Natural killer cell treated with Interleukin-12 subunit alpha and Interleukin-12 subunit beta and Interleukin-15 and Interleukin-18, amount 100 ng/mL, for 72 hours (primary cell): ENCODE data around the gene C18orf54. TPM values are rescaled to one million over a fixed set of nuclear protein-coding genes. Genes with fewer than 3 reads are reported as not detected.
"Not testable (repeated sequence)": the region's sequence is repeated elsewhere in the genome, so short reads cannot be mapped to it uniquely, and the experiment has no call there.

Experiments
- ATAC-seq, 2 donors: fragments of 150-1000 bp; cut with Tn5 transposase in 1 of 2; sonication (Bioruptor Pico), chemical (Tn5 transposase) in 1 of 2; 2 replicates each; pipeline ENCODE4 v1.10.0; 2021
- DNase-seq: peaks from one replicate; pipeline ENCODE4 v3.0.0; 2022; ENCODE audit warnings: low spot score
- H3K27ac Mint-ChIP-seq, 2 donors: 1 replicate in 1 of 2; 2 replicates in 1 of 2; pipeline ENCODE4 v1.8.0; 2022; ENCODE audit warnings: mixed read lengths in 2 of 2, mild to moderate bottlenecking in 1 of 2, moderate library complexity in 1 of 2
- H3K27me3 Mint-ChIP-seq, 2 donors: 1 replicate in 1 of 2; 2 replicates in 1 of 2; pipeline ENCODE4 v1.8.0; 2022; ENCODE audit warnings: mixed read lengths in 2 of 2
- H3K36me3 Mint-ChIP-seq: one replicate; pipeline ENCODE4 v1.8.0; 2022; ENCODE audit warnings: mixed read lengths
- H3K4me1 Mint-ChIP-seq, 2 donors: 1 replicate in 1 of 2; 2 replicates in 1 of 2; pipeline ENCODE4 v1.8.0; 2022; ENCODE audit warnings: low read depth in 2 of 2, mixed read lengths in 2 of 2, mild to moderate bottlenecking in 1 of 2
- H3K4me3 Mint-ChIP-seq: one replicate; pipeline ENCODE4 v1.8.0; 2022; ENCODE audit warnings: mixed read lengths
- H3K9me3 Mint-ChIP-seq: 2 replicates; pipeline ENCODE4 v1.8.0; 2022; ENCODE audit warnings: mixed read lengths
- total RNA-seq, 2 donors: library from RNA; stranded (reverse); gene quantifications; one replicate each; pipeline ENCODE4 v1.2.3, GENCODE V29; 2022

The C18orf54 gene
- 10 to 100 TPM in 1 of 2 donors, 1 to 10 TPM in 1; 5.9 to 12.4 TPM for total RNA-seq

DNA sequence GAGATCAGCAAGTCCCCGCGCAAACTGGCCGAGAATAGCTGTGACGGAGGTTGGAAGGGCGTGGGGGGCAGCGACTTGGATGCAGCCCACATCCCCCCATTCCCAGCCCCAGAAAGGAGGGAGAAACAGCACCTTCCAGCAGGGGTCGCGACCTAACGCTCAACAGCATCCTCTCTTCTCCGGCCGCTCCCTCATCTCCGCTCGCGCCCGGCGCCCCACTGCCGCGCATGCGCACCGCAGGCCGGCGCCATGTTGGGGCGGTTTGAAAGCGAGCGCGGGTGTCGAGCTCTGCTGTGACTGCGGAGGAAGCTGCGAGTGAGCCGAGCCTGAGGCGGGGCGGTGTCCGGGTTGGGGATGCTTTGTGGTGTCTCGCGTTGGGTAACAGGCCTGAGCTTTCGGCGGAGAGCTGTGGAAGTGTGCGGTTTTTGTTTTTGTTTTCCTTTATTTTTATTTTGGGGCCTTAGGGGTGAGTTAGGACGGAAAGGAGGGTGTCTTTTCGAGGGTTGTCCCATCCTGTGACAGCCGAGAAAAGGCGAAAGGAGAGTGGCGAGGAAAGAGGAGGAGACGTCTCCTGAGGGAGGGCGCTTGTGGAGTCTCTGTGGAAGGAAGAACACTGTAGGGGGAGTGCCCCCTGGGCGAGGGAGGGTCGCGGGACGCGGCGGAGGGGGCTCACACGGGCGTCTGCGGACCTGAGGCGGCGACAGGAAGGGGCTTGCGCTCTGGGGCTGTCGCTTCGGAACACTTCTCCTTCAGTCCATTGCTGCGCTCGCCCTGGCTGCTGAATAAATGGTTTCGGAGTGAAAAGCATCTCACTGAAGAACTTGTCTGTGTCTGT, at the start of gene C18orf54, which contains the start of gene STARD6:
TSS of gene C18orf54 (plus strand) at position 247 of the 835 bp plus-strand sequence. CDS start 2,667 bp downstream, outside the sequence.
TSS of gene STARD6 (minus strand) at position 199 of the 835 bp plus-strand sequence. CDS start 3,285 bp downstream, outside the sequence.
- H3K9me3 Mint-ChIP-seq, result no peaks in the 10 kb centered on the region

DNA sequence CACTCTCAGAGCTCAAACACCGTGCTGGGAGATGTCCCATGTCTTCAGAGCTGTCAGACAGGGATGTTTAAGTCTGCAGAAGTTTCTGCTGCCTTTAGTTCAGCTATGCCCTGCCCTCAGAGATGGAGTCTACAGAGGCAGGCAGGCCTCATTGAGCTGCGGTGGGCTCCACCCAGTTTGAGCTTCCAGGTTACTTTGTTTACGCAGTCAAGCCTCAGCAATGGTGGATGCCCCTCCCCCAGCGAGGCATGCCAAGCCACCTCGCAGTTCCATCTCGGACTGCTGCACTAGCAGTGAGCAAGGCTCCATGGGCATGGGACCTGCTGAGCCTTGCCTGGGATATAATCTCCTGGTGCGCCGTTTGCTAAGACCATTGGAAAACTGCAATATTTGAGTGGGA, 48.1 kb upstream of the C18orf54 start:
- not testable (repeated sequence) for H3K4me1 Mint-ChIP-seq, H3K36me3 Mint-ChIP-seq, H3K9me3 Mint-ChIP-seq, H3K27ac Mint-ChIP-seq, H3K4me3 Mint-ChIP-seq, ATAC-seq, DNase-seq
- peaks cover 25 to 48% of the 10 kb centered on the region in 2 donors for H3K27me3 Mint-ChIP-seq

More for the DNA sequence above, at the start of gene C18orf54, which contains the start of gene STARD6:
- DNase-seq, result peak; percentile 93
- H3K36me3 Mint-ChIP-seq, result peaks cover 10% of the 10 kb centered on the region
- peak within 1 kb of the TSS; percentile 97 for H3K4me3 Mint-ChIP-seq
- peak; percentile 97 to 99 for ATAC-seq
- peaks cover 0 to 7% of the 10 kb centered on the region in 2 donors for H3K27me3 Mint-ChIP-seq
- H3K27ac Mint-ChIP-seq, result peak within 1 kb of the TSS; percentile 94 to 96
- peaks cover 19% of the 10 kb centered on the region in 2 donors for H3K4me1 Mint-ChIP-seq

DNA sequence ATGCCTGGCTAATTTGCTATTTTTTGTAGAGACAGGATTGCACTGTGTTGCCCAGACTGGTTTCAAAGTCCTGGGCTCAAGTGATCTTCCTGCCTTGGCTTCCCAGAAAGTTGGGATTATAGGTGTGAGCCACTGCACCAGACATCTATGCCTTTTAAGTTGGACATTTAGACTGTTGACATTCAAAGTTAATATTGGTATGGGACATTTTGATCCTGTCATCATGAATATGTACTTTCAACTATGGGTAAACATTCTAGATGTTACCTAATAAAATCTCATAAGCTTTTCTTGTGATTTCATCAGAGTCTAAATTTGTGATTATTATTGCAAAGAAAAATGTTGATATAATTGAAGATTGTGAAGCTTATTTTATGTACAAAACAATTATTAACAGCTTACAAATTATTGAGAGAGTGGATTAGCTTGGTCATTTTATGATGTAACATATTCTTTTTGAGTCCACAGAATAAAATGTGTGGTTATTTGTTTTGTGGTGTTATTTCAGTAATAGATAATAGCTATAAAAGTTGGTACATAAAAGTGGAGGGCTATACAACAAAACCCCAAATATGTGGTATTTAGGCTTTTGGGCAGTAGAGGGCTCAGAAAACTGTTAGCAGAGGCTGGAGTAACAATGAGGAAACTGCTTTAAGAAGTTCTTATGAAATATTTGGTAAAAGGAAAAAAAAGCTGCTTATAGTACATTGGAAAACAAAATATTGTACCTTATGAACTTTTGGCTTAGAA, 41.5 kb upstream of the C18orf54 start:
- Mint-ChIP-seq H3K27me3 (peaks cover 26 to 49% of the 10 kb centered on the region in 2 donors), H3K36me3 (no peaks in the 10 kb centered on the region), H3K27ac (no peak overlapping the region), H3K4me1 (no peaks in the 10 kb centered on the region), H3K9me3 (no peaks in the 10 kb centered on the region), H3K4me3 (no peak overlapping the region)
- ATAC-seq (no peak), DNase-seq (no peak)

DNA sequence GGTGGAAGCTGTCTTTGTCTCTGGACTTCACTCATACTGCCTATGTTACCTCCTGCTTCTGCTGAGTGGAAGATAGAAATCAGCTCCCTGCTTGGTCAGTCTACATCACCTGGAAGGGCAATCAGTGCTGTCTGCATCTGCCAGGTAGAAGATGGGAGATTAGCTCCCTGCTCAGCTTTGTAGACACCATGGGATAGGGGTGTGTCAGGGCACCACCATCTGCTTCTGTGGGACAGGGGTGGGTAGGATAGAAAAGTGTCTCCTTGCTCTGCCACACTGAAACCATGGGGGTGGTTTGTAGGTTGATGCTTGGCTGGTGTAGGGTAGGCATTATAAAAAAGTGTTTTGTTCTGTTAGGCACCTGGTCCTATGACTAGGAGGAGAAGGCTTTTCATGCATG, 34.1 kb upstream of the C18orf54 start:
- DNase-seq (no peak), ATAC-seq (peak; percentile 17 to 28)
- Mint-ChIP-seq H3K36me3 (no peaks in the 10 kb centered on the region), H3K27ac (no peak overlapping the region), H3K9me3 (no peaks in the 10 kb centered on the region), H3K4me3 (no peak overlapping the region), H3K4me1 (no peaks in the 10 kb centered on the region), H3K27me3 (peaks cover 13% of the 10 kb centered on the region in 2 donors)

DNA sequence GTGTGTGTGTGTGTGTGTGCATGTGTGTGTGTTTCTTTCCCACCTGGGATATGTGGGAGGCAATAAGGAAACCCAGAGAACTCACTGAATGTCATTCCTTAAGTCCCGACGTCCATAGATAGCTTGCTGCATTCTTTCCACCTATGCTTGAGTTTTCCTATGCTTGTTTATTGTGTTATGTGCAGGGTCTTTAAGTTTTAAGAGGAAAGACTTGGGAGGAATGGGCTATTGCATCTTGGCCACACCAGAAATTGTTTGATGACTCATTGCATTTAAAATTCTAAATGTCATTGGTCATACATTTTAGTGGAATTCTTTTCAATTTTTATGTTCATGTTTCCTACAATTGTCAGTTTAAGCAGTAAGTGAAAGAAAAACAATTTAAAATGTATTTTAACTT, 33.7 kb upstream of the C18orf54 start:
- ATAC-seq (no peak), DNase-seq (no peak)
- no peak overlapping the region for H3K4me3 Mint-ChIP-seq
- H3K27ac Mint-ChIP-seq, result no peak overlapping the region
- no peaks in the 10 kb centered on the region for H3K4me1 Mint-ChIP-seq
- H3K36me3 Mint-ChIP-seq, result no peaks in the 10 kb centered on the region
- H3K9me3 Mint-ChIP-seq, result no peaks in the 10 kb centered on the region
- peaks cover 10 to 12% of the 10 kb centered on the region in 2 donors for H3K27me3 Mint-ChIP-seq

DNA sequence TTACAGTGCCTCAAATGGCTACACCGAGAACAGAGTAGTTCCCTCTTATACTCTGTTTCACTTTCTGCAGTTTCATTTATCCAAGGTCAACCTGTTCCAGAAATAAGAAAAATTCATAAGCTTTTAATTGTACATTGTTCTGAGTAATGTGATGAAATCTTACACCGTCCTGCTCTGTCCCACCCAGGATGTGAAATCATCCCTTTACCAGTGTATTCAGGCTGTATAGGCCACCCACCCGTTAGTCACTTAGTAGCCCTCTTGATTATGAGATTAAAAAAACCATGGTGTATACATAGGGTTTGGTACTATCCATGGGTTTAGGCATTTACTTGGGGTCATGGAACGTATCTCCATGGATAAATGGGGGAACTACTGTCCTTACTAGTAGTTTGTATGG, 29.9 kb upstream of the C18orf54 start:
- Mint-ChIP-seq H3K27ac (no peak overlapping the region), H3K36me3 (no peaks in the 10 kb centered on the region), H3K9me3 (no peaks in the 10 kb centered on the region), H3K27me3 (peaks cover 0 to 5% of the 10 kb centered on the region in 2 donors), H3K4me3 (no peak overlapping the region), H3K4me1 (no peaks in the 10 kb centered on the region)
- ATAC-seq (no peak), DNase-seq (no peak)

DNA sequence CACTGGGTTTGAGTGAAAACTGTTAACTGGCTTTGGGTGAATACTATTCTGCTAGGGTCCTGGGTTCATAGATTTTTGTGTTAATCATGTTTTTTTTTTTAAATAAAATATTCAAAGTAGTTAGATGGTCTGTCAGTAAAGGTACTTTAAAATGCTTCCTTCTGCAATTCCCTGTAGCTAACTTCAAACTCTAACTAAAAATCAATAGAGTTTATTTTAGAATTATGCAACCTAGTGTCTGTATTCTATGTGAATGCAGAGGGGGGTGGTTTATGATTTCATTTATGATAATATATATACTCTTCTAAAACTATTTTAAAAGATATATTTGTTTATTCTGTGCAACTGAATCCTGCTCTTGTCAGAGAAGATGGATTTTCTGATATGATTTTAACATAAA, 27.9 kb upstream of the C18orf54 start:
- Mint-ChIP-seq H3K4me3 (no peak overlapping the region), H3K27ac (no peak overlapping the region), H3K27me3 (peaks cover 8 to 14% of the 10 kb centered on the region in 2 donors), H3K36me3 (no peaks in the 10 kb centered on the region), H3K9me3 (no peaks in the 10 kb centered on the region), H3K4me1 (no peaks in the 10 kb centered on the region)
- no peak for DNase-seq
- ATAC-seq, result no peak

DNA sequence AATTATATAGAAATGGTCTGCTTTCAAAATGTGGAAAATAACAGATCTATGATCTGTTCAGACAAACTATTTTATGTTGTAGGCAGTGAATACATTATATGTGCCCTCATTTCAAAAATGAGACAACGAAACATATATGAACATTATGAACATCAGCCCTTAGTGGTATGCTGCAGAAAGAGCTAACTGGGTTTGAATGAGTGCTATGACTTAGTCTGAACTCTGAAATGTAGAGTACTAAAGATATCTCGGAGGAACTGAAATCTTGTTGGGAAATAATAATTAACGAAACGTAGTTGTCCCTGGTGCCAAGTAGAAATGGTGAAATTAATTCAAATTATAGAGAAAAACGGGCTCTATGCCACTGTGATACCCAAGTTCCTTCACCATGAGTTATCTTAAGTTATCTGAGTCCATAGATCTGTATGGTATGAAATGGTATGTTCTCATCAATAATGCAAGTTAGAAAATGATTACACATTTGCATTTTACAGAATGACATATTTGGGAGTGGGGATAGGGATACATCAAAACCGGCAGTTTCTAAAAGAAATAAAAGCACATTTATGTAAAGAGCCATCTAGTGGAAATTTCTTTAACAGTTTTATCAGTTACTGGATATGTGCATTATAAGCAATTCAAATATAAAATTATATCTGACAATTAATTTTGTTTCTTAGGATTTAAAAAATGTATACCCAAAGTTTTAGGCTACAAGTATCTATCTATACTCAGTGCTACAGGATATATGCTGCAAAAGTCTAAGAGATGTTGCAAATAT, 26.7 kb upstream of the C18orf54 start:
- H3K27me3 Mint-ChIP-seq, result peaks cover 15 to 18% of the 10 kb centered on the region in 2 donors
- ATAC-seq (no peak), DNase-seq (no peak)
- H3K27ac Mint-ChIP-seq, result no peak overlapping the region
- no peaks in the 10 kb centered on the region for H3K36me3 Mint-ChIP-seq
- no peak overlapping the region for H3K4me3 Mint-ChIP-seq
- no peaks in the 10 kb centered on the region for H3K4me1 Mint-ChIP-seq
- no peaks in the 10 kb centered on the region for H3K9me3 Mint-ChIP-seq

DNA sequence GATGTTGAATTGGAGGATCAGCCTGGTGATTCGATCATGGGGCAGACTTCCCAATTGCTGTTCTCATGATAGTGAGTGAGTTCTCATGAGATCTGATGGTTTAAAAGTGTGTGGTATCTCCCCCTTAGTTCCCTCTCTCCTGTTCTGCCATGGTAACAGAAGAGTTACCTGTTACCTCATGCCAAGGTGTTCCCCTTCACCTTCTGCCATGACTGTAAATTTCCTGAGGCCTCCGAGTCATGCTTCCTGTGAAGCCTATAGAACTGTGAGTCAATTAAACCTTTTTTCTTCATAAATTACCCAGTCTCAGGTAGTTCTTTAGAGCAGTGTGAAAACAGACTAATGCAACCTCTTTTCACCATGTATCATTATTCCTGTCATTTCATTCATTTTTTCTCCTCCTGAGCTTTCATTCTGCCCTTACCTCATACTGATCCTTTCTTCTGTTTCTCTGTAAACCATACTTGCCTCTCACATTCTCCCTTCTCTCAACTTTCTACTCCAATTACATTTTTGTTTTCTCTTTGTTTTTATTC, 22.0 kb upstream of the C18orf54 start:
- Mint-ChIP-seq H3K27me3 (peaks cover 26 to 36% of the 10 kb centered on the region in 2 donors), H3K27ac (no peak overlapping the region), H3K4me3 (no peak overlapping the region), H3K4me1 (no peaks in the 10 kb centered on the region), H3K36me3 (no peaks in the 10 kb centered on the region), H3K9me3 (no peaks in the 10 kb centered on the region)
- DNase-seq, result no peak
- no peak for ATAC-seq

DNA sequence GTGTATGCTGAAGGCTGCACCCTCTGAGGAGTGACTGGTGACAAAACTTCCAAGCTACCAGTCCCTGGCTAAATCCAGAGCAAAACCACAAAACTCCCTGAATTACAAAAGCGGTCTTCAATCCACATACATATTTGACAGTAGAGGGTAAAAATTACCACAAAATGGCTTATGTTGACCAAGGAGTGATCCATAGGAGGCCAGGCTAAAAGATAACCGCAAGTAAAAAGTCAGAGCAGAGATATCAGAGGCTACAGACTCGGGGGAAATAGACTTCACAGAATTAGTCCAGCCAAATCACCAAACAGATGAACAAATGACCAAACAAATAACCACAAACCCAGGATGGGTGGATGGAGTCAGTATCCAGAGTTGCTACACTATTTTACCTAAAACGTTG, 19.5 kb upstream of the C18orf54 start:
- Mint-ChIP-seq H3K9me3 (no peaks in the 10 kb centered on the region), H3K27ac (no peak overlapping the region), H3K4me3 (no peak overlapping the region), H3K4me1 (no peaks in the 10 kb centered on the region), H3K27me3 (peaks cover 26 to 36% of the 10 kb centered on the region in 2 donors), H3K36me3 (no peaks in the 10 kb centered on the region)
- no peak for DNase-seq
- no peak for ATAC-seq

DNA sequence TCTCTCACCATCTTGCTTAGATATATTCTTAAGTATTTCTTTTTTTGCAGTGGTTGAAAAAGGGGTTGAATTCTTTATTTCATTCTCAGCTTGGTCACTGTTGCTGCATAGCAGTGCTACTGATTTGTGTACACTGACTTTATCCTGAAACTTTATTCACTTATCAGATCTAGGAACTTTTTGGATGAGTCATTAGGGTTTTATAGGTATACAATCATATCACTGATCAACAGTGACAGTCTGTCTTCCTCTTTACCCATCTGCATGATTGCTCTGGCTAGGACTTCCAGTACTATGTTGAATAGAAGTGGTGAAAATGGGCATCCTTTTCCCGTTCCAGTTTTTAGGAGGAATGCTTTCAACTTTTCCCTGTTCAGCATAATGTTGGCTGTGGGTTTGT, 6.5 kb upstream of the C18orf54 start:
- Mint-ChIP-seq H3K27ac (no peak overlapping the region), H3K4me3 (no peak overlapping the region), H3K4me1 (no peaks in the 10 kb centered on the region), H3K9me3 (no peaks in the 10 kb centered on the region), H3K36me3 (peaks cover 5% of the 10 kb centered on the region), H3K27me3 (peaks cover 19 to 50% of the 10 kb centered on the region in 2 donors)
- ATAC-seq, result no peak
- DNase-seq, result no peak

DNA sequence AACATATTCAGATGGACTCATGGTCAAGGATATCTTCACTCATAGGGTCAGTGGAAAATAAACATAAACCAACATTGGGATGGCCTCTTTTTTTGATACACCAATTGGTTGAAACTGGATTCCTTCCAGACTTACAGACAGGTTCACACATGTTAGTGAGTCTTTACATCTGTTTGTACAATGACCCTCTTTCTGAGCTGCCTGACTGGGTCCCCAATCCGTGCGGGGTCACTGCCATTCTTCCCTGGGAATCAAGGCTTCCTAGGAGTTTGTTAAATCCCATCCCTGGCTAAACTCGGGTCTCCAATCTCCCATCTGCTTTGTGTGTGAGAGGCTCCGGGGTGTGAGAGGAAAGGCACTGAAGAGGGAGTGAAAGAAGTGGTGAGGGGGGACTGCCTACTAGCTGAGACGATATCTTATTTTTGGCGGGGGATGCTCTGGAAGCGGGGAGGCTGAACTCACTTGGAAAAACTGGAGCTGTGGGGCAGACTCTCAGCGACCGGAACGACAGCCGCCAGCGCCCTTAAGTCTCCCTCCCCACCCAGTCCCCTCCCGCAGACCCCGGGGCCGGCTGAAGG, 535 bp upstream of the C18orf54 start:
- Mint-ChIP-seq H3K27me3 (peaks cover 2 to 11% of the 10 kb centered on the region in 2 donors), H3K4me3 (peak overlapping the region; percentile 97), H3K36me3 (peaks cover 13% of the 10 kb centered on the region), H3K9me3 (no peaks in the 10 kb centered on the region), H3K4me1 (peaks cover 19% of the 10 kb centered on the region in 2 donors), H3K27ac (peak overlapping the region; percentile 94 to 96)
- ATAC-seq (no peak), DNase-seq (no peak)
